NCI-H2196 treated with DMSO at 0.1 percent for 48 hours (cell line): ENCODE data around the gene LRFN4.

Experiments
- DNase-seq: peaks from one replicate; lab custom pipeline; 2025; ENCODE audit not compliant: unreplicated experiment; lab: John Stamatoyannopoulos, UW

Gene LRFN4

DNA sequence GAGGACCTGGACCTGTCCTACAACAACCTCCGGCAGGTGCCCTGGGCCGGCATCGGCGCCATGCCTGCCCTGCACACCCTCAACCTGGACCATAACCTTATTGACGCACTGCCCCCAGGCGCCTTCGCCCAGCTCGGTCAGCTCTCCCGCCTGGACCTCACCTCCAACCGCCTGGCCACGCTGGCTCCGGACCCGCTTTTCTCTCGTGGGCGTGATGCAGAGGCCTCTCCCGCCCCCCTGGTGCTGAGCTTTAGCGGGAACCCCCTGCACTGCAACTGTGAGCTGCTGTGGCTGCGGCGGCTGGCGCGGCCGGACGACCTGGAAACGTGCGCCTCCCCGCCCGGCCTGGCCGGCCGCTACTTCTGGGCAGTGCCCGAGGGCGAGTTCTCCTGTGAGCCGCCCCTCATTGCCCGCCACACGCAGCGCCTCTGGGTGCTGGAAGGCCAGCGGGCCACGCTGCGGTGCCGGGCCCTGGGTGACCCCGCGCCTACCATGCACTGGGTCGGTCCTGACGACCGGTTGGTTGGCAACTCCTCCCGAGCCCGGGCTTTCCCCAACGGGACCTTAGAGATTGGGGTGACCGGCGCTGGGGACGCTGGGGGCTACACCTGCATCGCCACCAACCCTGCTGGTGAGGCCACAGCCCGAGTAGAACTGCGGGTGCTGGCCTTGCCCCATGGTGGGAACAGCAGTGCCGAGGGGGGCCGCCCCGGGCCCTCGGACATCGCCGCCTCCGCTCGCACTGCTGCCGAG is 1.5 kb downstream of the LRFN4 start:
- DNase-seq = no peak

- no peak for DNase-seq
Measured at GRCh38 chr11:66858939-66859685, 2.2 kb downstream of the LRFN4 start.

- no peak for DNase-seq
Measured at GRCh38 chr11:66859686-66860448, 3.0 kb downstream of the LRFN4 start.

DNA sequence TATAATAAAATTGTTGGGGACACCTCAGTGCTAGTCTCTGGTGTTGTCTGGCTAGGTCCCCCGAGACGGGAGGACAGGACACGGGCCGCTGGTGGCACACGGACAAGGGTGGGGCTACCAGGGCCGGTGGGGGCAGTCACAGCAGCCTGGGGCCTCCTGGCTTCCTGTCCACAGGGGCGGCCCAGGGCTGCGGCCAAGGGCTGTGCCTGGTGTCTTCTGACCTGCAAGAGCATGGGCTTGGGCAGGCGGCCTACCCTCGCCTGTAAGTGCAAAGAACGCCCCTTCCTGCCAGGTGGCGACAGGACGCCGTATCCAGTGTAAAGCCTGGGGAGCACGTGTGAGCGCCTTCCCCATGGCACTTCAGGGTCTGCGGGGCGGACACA is 3.6 kb downstream of the LRFN4 start:
- no peak for DNase-seq

- DNase-seq = no peak
Measured at GRCh38 chr11:66861038-66861773, 4.3 kb downstream of the LRFN4 start.

- DNase-seq = no peak
Measured at GRCh38 chr11:66861774-66862558, 5.1 kb downstream of the LRFN4 start.

DNA sequence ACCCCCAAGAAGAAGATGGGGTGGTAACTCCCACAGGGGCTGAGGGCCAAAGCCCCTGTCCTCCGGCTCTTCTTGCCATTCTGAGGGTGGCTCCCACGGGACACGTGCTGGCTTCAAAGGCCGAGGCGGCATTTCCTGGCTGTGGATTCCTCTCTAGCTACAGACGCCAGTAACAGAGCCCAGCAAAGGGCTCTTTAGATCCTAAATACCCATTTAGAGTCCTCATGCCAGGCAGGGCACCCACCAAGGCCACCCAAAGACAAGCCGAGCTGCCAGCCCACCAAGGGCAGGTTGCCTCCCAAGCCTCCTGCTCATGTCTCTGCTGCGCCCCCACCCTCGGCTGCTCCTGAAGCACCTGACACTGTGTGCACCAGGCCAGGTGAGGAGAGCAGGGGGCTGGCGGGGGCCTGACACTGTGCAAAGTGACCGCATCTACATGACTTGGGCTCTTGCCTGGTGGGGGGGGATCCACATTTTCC is 5.7 kb downstream of the LRFN4 start:
- no peak for DNase-seq

DNA sequence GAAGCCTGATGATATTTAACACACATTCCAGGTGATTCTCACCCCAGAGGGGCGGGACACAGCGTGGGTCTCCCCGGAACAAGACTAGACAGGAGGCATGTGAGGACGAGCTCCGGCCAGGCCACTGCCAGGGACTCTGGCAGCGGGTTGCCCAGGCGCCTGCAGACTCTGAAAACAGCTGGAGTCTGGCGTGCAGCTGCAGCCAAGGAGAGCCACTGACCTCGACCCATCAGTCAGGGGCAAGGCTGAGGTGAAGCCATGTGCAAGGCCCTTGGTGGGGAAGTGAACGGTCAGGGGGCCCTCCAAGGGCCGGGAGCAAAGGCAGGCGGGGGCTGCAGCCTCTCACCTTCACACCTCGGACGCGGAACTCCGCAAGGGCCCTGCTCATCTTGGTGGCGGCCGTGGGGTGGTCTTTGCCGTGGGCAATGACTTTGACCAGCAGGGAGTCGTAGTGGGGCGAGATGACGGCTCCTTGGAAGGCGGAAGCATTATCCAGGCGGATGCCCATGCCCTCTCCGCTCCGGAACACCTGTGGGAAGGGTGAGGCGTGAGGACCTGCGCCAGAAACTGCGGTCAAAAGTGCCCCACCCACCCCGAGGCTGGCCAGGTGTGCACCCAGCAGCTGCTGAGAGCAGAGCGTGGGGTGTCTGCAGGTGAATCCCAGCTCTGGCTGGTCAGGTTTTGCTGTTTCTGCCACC is 6.7 kb downstream of the LRFN4 start:
- no peak for DNase-seq

- no peak for DNase-seq
Measured at GRCh38 chr11:66864172-66864901, 7.5 kb downstream of the LRFN4 start.

- no peak for DNase-seq
Measured at GRCh38 chr11:66864924-66865697, 8.2 kb downstream of the LRFN4 start.

GRCh38 chr11:66866007-66866406 is 9.1 kb downstream of the LRFN4 start:
- no peak for DNase-seq

GRCh38 chr11:66866511-66866986 is 9.7 kb downstream of the LRFN4 start:
- DNase-seq = no peak

DNA sequence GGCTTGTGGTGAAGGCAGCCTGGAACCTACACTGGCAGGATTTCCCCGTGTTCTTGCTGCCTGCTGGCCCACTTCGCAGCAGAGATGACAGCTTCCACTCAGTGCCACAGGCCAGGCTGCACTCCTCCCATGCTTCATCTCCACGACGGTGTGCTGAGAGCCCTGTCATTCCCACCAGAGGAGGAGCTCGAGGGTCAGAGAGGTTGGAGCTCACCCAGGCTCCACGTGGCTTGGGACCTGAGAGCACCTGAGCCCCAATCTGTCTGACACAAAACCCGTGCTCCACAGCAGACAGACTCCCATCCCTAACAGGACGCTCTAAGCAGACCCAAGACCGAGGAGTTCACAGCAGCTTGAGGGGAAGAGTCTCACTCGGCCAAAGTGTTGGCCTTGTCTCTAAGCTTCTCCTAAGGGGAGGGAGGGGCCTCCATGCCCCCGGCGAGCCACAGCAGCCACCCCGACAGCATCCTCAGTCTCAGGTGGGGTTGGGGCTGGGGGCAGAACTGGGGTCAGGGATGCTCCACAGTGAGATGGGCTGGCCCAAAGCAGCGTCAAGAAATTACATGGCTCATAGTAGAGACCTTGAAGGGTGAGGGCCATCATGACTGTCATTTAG is 10.7 kb downstream of the LRFN4 start:
- DNase-seq = no peak

DNA sequence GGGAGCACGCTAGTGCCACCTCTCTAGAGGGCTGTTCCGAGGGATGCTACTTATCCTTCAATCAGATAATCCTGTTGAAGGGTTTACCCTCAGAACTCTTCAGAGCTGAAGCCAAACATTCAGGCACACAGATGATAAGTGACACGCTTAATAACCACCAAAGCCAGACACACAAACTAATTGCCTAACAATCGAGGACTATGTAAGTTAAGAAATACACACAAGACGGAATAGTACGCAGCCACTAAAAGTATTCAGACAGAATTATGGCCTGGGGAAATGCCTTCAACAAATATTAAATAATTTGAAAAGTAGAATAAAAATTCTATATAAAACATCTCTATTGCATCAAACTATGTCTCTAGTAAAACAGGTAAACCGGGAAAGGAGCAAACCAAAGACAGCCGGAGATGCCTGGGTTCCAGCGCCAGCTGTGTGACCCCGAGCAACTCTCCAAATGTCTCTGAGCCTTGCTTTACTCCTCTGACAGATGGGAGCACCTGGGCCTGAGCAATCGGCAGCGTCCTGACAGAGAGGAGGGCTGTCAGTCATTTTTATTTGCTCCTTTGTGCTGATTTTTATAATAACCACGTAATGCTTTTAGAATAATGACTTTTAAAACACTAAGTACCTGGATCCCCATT is 11.3 kb downstream of the LRFN4 start:
- no peak for DNase-seq

DNA sequence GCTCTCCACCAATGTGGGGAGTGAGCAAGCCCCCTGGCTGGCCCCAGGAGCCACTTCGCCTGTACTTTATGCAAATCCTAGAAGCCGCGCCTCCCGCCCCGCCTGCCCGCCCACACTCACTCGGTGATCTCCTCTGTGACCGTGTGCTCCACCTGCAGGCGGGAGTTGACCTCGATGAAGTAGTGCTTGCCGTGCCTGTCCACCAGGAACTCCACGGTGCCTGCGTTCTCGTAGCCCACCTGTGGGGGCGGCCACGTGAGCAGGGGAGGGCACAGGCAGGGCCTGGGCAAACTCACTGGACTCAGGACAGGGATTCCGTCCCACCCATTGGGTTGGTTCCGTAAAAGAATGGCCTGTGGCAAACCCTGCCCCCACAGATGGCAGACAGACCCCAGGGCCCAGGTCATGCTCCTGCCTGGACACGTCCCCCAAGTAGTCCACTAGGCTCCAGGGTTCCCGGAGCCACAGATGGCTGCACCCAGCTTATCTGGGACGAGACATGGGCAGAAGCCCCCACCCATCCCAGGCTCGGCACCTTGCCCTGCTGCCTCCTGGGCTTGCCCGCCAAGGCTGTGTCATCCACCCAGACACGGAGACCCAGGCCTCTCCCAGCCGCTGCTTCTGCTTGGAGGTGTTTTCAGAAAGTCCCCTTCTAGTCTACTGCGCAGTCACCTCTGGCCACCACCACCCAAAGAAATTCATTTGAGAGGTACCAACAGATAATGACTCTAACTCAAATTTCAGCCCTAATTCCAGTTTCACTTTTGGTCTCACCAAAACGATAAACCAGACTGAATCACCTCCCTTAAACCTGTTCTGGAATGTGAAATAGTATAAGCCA is 12.1 kb downstream of the LRFN4 start:
- DNase-seq = no peak

GRCh38 chr11:66869567-66869870 is 12.7 kb downstream of the LRFN4 start:
- no peak for DNase-seq
